GM11168 (cell line): ENCODE measurements around the gene CYP4F8.

Experiments used
- in situ Hi-C: fragments of 300-500 bp; cut with MboI; formaldehyde crosslinking; loops from one replicate; pipeline ENCODE4 v1.12.0; 2022; ENCODE audit warnings: low sequenced_read_pairs; ENCODE audit not compliant: unreplicated experiment

CYP4F8 gene

DNA sequence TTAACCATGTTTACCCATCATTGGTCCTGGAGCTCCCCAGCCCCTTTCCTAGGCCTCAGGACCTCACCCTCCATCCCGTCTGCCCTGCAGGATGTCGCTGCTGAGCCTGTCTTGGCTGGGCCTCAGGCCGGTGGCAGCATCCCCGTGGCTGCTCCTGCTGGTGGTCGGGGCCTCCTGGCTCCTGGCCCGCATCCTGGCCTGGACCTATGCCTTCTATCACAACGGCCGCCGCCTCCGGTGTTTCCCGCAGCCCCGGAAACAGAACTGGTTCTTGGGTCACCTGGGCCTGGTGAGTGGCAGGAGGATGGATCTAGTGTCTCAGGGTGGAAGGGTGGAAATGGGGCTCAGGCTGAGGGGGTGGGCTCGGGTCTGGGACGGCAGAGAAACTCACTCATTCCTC lies 508 bp downstream of the CYP4F8 start:
- in situ Hi-C loops: no loop called here

GRCh38 chr19:15616183-15616582 lies 1.2 kb downstream of the CYP4F8 start:
- in situ Hi-C loops: no loop called here

DNA sequence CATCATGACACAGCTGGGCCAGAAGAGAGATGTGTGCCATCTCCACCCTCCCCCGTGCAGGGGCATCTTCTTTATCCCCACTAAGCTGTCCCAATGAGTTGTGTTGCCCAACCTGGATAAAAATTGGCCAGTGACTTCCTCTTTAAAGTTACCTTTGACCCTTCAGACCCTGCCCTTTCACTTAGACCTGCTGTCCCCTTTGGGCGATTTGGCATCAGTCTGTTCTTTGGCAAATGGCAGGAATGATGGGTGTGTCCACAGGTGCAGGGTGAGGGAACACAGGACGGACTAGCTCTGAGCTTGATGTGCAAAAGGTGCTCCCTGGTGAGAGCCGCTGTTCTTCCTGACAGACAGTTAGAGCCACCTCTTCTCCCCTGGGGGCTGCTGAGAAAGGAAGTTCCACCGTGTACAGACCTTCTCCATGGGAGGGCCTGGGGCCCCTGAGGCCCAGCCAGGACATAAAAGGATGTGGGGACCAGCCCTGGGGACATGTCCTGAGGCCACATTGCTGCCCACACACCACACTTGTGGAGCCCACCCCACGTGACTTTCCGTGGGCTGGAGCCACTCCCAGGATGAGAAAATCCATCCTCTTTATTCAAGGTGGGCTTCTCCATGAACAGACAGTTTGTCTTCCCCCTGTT lies 1.7 kb downstream of the CYP4F8 start:
- in situ Hi-C loops: no loop called here

DNA sequence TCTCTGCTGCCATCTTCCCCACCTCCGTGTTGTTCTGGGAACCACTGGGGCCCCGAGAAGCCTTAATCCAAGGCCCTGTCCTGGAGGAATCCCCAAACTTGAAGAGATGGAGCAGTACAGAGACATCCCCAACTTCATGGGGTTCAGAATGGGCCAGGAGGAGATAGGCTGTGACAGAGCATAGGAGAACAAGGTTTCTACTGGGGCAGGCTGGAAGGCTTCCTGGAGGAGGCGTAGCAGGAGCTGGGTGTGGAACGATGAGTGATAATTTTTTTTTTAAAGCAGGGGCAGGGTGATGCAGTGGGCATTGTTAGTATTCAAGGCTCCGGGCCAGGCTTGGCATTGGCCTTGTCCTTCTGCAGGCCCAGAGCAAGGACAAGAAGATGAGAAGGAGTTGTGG lies 3.3 kb downstream of the CYP4F8 start:
- in situ Hi-C loops: no loop called here

DNA sequence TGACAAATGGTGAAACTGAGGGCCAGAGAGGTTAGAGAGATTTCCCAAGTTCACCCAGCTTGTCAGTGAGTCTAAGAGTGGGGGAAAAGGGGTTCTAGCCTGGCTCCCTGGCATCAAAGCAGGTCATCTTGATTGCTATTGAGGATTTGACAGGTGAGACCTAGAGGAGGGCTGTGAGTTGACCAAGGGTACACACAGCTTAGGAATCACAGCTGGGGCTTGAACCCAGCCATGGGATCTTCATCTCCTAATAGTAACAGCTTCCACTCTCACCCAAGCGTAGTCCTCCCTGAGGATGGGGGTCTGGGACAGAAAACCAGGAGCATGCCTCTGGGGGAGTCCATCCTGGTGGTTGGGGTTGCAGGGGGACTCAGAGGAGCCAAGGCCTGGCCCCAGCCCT lies 6.8 kb downstream of the CYP4F8 start:
- in situ Hi-C loops: no loop called here

DNA sequence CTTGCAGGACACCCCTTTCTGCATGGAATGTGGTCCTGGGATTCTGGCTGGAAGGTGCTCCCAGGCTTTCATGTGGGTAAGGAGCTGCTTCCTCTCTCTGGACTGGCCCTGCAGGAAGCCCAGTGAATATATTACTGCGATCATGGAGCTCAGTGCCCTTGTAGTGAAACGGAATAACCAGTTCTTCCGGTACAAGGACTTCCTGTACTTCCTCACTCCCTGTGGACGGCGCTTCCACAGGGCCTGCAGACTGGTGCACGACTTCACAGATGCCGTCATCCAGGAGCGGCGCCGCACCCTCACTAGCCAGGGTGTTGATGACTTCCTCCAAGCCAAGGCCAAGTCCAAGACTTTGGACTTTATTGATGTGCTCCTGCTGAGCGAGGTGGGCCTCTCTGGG lies 8.0 kb downstream of the CYP4F8 start:
- in situ Hi-C loops: no loop called here

GRCh38 chr19:15623711-15624318 lies 8.8 kb downstream of the CYP4F8 start:
- in situ Hi-C loops: no loop called here

DNA sequence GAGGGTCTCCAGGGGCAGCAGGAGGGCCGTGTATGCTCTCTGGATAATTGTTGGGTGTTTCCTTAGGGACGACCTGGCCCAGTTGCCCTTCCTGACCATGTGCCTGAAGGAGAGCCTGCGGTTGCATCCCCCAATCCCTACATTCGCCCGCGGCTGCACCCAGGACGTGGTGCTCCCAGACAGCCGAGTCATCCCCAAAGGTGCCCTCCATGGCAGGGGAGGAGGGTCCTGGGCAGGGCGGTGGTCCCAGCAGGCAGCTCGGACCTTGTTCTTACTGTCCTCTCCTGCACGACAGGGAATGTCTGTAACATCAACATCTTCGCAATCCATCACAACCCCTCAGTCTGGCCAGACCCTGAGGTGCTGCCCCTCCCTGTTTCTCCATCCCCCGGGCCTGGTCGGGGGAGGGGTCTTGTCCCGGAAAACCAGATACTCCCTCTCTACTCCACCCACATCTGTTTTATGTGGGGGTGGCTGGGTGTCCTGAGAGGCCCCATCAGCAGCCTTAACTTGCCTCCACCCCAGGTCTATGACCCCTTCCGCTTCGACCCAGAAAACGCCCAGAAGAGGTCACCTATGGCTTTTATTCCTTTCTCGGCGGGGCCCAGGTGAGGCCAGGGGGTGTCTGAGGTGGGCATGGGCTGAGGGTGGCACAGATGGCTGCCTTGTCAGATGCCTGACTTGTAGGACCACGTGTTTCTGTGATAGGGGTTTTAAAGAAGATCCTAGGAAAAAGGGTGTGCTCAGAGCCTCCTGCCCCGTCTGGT lies 13.4 kb downstream of the CYP4F8 start:
- in situ Hi-C loops: loop anchor here (25.0 kb wide), 1 partner anchor 559 kb away; the partner anchor contains the start of genes AP1M1 and FAM32A

- in situ Hi-C loops: loop anchor here (25.0 kb wide), 1 partner anchor 558 kb away; the partner anchor contains the start of genes AP1M1 and FAM32A
Measured at GRCh38 chr19:15629003-15629880, 14.2 kb downstream of the CYP4F8 start.

GRCh38 chr19:15631817-15632216 lies 16.8 kb downstream of the CYP4F8 start:
- in situ Hi-C loops: loop anchor here (25.0 kb wide), 1 partner anchor 555 kb away; the partner anchor contains the start of genes AP1M1 and FAM32A

GRCh38 chr19:15633082-15633835 lies 18.2 kb downstream of the CYP4F8 start:
- in situ Hi-C loops: loop anchor here (25.0 kb wide), 1 partner anchor 554 kb away; the partner anchor contains the start of genes AP1M1 and FAM32A

DNA sequence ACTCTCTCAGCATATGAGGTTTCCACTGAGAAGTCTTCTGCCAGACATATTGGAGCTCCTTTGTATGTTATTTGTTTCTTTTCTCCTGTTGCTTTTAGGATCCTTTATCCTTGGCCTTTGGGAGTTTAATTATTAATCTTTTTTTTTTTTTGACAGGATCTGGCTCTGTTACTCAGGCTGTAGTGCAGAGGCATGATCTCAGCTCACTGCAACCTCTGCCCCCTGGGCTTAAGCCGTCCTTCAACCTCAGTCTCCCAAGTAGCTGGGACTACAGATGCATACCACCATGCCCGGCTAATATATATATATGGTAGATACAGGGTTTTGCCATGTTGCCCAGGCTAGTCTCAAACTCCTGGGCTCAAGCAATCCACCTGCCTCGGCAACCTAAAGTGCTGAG lies 19.1 kb downstream of the CYP4F8 start:
- in situ Hi-C loops: loop anchor here (25.0 kb wide), 1 partner anchor 553 kb away; the partner anchor contains the start of genes AP1M1 and FAM32A

- in situ Hi-C loops: loop anchor here (25.0 kb wide), 1 partner anchor 552 kb away; the partner anchor contains the start of genes AP1M1 and FAM32A
Measured at GRCh38 chr19:15635016-15635805, 20.2 kb downstream of the CYP4F8 start.

DNA sequence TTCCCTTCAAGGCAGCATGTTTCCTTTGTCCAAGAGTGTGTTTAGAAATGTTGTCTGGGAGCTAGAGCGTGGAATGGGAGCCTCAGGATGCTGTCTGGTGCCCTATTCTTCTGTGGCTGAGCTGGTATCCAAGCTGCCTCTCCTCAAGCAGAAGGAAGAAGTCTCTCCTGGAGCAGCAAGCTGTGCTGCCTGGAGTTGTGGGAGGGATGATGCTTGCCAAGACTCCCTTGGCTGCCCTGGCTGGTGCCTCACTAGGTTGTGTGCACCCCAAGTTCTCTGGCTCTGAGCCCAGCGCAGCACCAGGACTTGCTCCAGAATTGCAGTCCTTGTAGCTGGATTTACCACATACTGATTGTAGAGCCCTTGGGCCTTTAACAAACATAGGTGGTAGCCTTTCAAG lies 21.0 kb downstream of the CYP4F8 start:
- in situ Hi-C loops: loop anchor here (25.0 kb wide), 1 partner anchor 551 kb away; the partner anchor contains the start of genes AP1M1 and FAM32A

- in situ Hi-C loops: loop anchor here (25.0 kb wide), 1 partner anchor 548 kb away; the partner anchor contains the start of genes AP1M1 and FAM32A
Measured at GRCh38 chr19:15639596-15639995, 24.6 kb downstream of the CYP4F8 start.

DNA sequence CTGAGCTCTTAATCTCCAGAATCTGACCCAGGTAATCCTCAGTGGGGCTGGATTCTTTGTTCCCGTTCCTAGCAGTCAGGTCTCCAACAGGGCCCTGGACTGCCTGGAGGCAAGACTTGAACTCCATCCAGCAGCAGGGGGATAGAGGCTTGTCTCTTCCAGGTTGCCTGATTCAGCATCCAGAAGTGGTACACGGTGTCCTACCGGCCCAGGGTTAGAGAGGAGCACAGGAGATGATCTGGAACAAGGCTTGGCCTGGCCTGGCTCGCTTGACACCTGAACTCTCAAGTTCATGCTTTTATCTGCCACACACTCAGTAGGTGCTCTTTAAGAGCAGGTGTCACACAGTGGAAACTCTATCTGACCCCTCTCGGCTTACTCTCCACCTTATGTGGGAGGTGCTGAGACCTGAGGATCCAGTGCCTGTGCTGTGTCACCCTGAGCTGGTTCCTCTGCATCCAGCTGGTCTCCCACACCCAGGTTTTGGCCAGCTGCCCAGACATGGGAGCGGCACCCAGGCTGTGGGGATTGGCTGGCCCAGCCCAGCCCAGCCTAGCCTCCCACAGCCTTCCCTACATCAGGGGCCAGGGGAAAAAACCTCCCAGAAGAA lies 25.4 kb downstream of the CYP4F8 start, which contains the start of gene CYP4F3:
TSS of gene CYP4F3 (plus strand) at position 604 of the 610 bp plus-strand sequence. CDS start 519 bp downstream, outside the sequence.
- in situ Hi-C loops: loop anchor here (25.0 kb wide), 1 partner anchor 547 kb away; the partner anchor contains the start of genes AP1M1 and FAM32A

- in situ Hi-C loops: loop anchor here (25.0 kb wide), 1 partner anchor 546 kb away; the partner anchor contains the start of genes AP1M1 and FAM32A
Measured at GRCh38 chr19:15640904-15641597, 26.0 kb downstream of the CYP4F8 start.
